Peyer's patch (tissue), 4 donors: ENCODE measurements around the gene ITGA3. TPM values are rescaled to one million over a fixed set of nuclear protein-coding genes. Genes with fewer than 3 reads are reported as not detected.

Experiments
- DNase-seq, 3 donors: peaks; one replicate each; pipeline ENCODE4 v3.0.0-alpha.2; 2017 to 2019
- H3K27ac ChIP-seq, 4 donors: fragments of 200-600 bp; sonication (generic); one replicate each; pipeline ENCODE4 v1.5.1; 2016 to 2019
- H3K27me3 ChIP-seq, 2 donors: fragments of 200-600 bp; sonication (generic); one replicate each; pipeline ENCODE4 v1.5.1; 2019
- H3K36me3 ChIP-seq, 3 donors: fragments of 200-600 bp; sonication (generic); one replicate each; pipeline ENCODE4 v1.5.1; 2016 to 2019
- H3K4me1 ChIP-seq, 4 donors: fragments of 200-600 bp; sonication (generic); one replicate each; pipeline ENCODE4 v1.5.1; 2016 to 2019
- H3K4me3 ChIP-seq, 4 donors: fragments of 200-600 bp; sonication (generic); 1 replicate in 3 of 4; 2 replicates in 1 of 4; pipeline ENCODE4 v1.5.1; 2016 to 2019; ENCODE audit warnings: mild to moderate bottlenecking in 1 of 4
- H3K9me3 ChIP-seq, 4 donors: fragments of 200-600 bp; sonication (generic); one replicate each; pipeline ENCODE4 v1.5.1; 2016 to 2019; ENCODE audit warnings: mild to moderate bottlenecking in 1 of 4
- CTCF ChIP-seq, 6 experiments: fragments of 450-650 bp in 4 of 6; fragments of 200-600 bp in 2 of 6; sonication (generic) in 1 of 6; IDR thresholded peaks; one replicate each; pipeline ENCODE4 v1.5.1; 2017 to 2019; ENCODE audit warnings: antibody characterized with exemption in 6 of 6, mild to moderate bottlenecking in 3 of 6, moderate library complexity in 1 of 6
- POLR2A ChIP-seq, 2 donors: fragments of 450-650 bp; IDR thresholded peaks; one replicate each; pipeline ENCODE4 v1.5.1; 2017; ENCODE audit warnings: antibody characterized with exemption in 2 of 2, mild to moderate bottlenecking in 2 of 2, moderate library complexity in 2 of 2
- total RNA-seq, 4 donors: library from RNA; depleted of rRNA; stranded (reverse); fragments of >200 nt; gene quantifications; one replicate each; pipeline ENCODE4 v1.1.0, GENCODE V29; 2016

Gene ITGA3
- total RNA-seq, 4 donors from 2014 or later: 71.0 to 285 (median 247) TPM

- DNase-seq: no peak
- Histone ChIP-seq H3K27me3 (no peaks in the 10 kb centered on the region), H3K9me3 (no peaks in the 10 kb centered on the region), H3K4me3 (no peak overlapping the region), H3K27ac (peak overlapping the region in 1 of 4 donors; percentile 98), H3K4me1 (peaks cover 0 to 44% (median 4%) of the 10 kb centered on the region in 4 donors), H3K36me3 (peaks cover 0 to 58% (median 0%) of the 10 kb centered on the region in 3 donors)
- TF ChIP-seq CTCF (IDR thresholded peaks at IDR 0.05) (no peak), POLR2A (IDR thresholded peaks at IDR 0.05) (no peak)
Measured at GRCh38 chr17:50103252-50103651, 47.3 kb downstream of the ITGA3 start.

GRCh38 chr17:50103941-50104340 lies 48.0 kb downstream of the ITGA3 start:
- Histone ChIP-seq H3K4me1 (peaks cover 0 to 37% (median 4%) of the 10 kb centered on the region in 4 donors), H3K4me3 (no peak overlapping the region), H3K36me3 (peaks cover 0 to 58% (median 0%) of the 10 kb centered on the region in 3 donors), H3K27me3 (no peaks in the 10 kb centered on the region), H3K9me3 (no peaks in the 10 kb centered on the region), H3K27ac (no peak overlapping the region)
- no peak for DNase-seq
- TF ChIP-seq CTCF (IDR thresholded peaks at IDR 0.05) (no peak), POLR2A (IDR thresholded peaks at IDR 0.05) (no peak)

- H3K4me3 ChIP-seq: no peak overlapping the region
- H3K36me3 ChIP-seq: peaks cover 0 to 70% (median 0%) of the 10 kb centered on the region in 3 donors
- no peak overlapping the region for H3K27ac ChIP-seq
- TF ChIP-seq POLR2A (IDR thresholded peaks at IDR 0.05) (no peak), CTCF (IDR thresholded peaks at IDR 0.05) (no peak)
- DNase-seq: no peak
- H3K27me3 ChIP-seq: no peaks in the 10 kb centered on the region
- H3K9me3 ChIP-seq: no peaks in the 10 kb centered on the region
- peaks cover 0 to 18% (median 4%) of the 10 kb centered on the region in 4 donors for H3K4me1 ChIP-seq
Measured at GRCh38 chr17:50105811-50106210, 49.9 kb downstream of the ITGA3 start.

GRCh38 chr17:50106393-50107131 lies 50.7 kb downstream of the ITGA3 start:
- Histone ChIP-seq H3K27me3 (no peaks in the 10 kb centered on the region), H3K36me3 (peaks cover 0 to 75% (median 0%) of the 10 kb centered on the region in 3 donors), H3K4me1 (peaks cover 0 to 20% (median 4%) of the 10 kb centered on the region in 4 donors), H3K27ac (no peak overlapping the region), H3K4me3 (no peak overlapping the region), H3K9me3 (no peaks in the 10 kb centered on the region)
- TF ChIP-seq POLR2A (IDR thresholded peaks at IDR 0.05): no peak
- no peak for TF ChIP-seq CTCF (IDR thresholded peaks at IDR 0.05)
- no peak for DNase-seq

GRCh38 chr17:50107790-50108414 lies 52.0 kb downstream of the ITGA3 start:
- peaks cover 0 to 75% (median 0%) of the 10 kb centered on the region in 3 donors for H3K36me3 ChIP-seq

More at GRCh38 chr17:50107790-50108414, 52.0 kb downstream of the ITGA3 start:
- H3K27ac ChIP-seq: no peak overlapping the region
- no peaks in the 10 kb centered on the region for H3K9me3 ChIP-seq
- H3K4me3 ChIP-seq: no peak overlapping the region
- no peak for TF ChIP-seq CTCF (IDR thresholded peaks at IDR 0.05)
- no peak for TF ChIP-seq POLR2A (IDR thresholded peaks at IDR 0.05)
- H3K4me1 ChIP-seq: peaks cover 0 to 21% (median 4%) of the 10 kb centered on the region in 4 donors
- DNase-seq: no peak
- H3K27me3 ChIP-seq: no peaks in the 10 kb centered on the region
